Measurements from ENCODE around the gene SORCS1. TPM values are rescaled to one million over a fixed set of nuclear protein-coding genes. Genes with fewer than 3 reads are reported as not detected.
A peak's percentile ranks its signal among the peaks of the same experiment; 100 is the strongest.

SORCS1 gene
- total and polyA plus RNA-seq, 2 experiments from 2014 or later: 2.9 to 8.9 TPM

Small RNA genes lying within 50 kb of the gene (small RNA-seq; reads per million reads assigned to genes)
- gene RNA5SP325 (ENCODE audit: low replicate concordance): 2.6 reads per million, percentile 86 among the genes with 10 or more reads in this experiment

All from GM23338 (cell line).